Erythroblast (primary cell): ENCODE data around the gene SF3B1.

Source experiments
- GATA1 ChIP-seq: IDR thresholded peaks from 2 replicates; pipeline ENCODE4 v1.6.1; 2011; ENCODE audit warnings: low read depth, mild to moderate bottlenecking, control low read depth, low read length, moderate library complexity
- POLR2A ChIP-seq: IDR thresholded peaks from 2 replicates; pipeline ENCODE4 v1.6.1; 2011; ENCODE audit warnings: mild to moderate bottlenecking, low read length

DNA sequence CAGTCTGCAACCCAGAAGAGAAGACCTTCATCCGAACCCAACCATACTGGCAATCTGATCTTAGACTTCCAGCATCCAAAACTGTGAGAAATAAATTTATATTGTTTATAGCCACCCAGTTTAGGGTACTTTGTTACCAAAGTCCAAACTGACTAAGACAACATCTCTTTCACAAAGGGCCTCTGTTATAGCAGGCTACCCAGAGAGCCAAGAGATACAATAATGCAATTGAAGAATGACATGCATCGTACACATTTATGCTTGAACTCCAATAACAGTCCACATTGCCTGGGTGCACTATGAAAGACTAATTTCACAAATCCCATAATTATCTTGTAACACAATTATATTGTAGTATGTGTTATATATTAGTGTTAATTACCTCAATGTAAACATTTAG is 85.1 kb downstream of the SF3B1 start:
- TF ChIP-seq POLR2A (no peak), GATA1 (no peak)
